Measurements from ENCODE around the gene POLR3B.
"Not testable (repeated sequence)": the region's sequence is repeated elsewhere in the genome, so short reads cannot be mapped to it uniquely, and the experiment has no call there.

POLR3B gene

GRCh38 chr12:106459534-106459933 is 102.0 kb downstream of the POLR3B start:
- DNase-seq (ENCODE audit: low read depth in 2 of 2), result no peak

- DNase-seq (ENCODE audit: low read depth in 2 of 2), result no peak
Observed at GRCh38 chr12:106461730-106462129, 104.2 kb downstream of the POLR3B start.

GRCh38 chr12:106465605-106466004 is 108.1 kb downstream of the POLR3B start:
- not testable (repeated sequence) for DNase-seq (ENCODE audit: low read depth in 2 of 2)

- not testable (repeated sequence) for DNase-seq (ENCODE audit: low read depth in 2 of 2)
Observed at GRCh38 chr12:106475662-106476061, 118.1 kb downstream of the POLR3B start.

- DNase-seq (ENCODE audit: low read depth in 2 of 2), result not testable (repeated sequence)
Observed at GRCh38 chr12:106477627-106478026, 120.1 kb downstream of the POLR3B start.

GRCh38 chr12:106480251-106480650 is 122.7 kb downstream of the POLR3B start:
- DNase-seq (ENCODE audit: low read depth in 2 of 2), result no peak

GRCh38 chr12:106481246-106481645 is 123.7 kb downstream of the POLR3B start:
- DNase-seq (ENCODE audit: low read depth in 2 of 2), result no peak

- DNase-seq (ENCODE audit: low read depth in 2 of 2), result no peak
Observed at GRCh38 chr12:106487664-106488063, 130.1 kb downstream of the POLR3B start.

- DNase-seq (ENCODE audit: low read depth in 2 of 2), result no peak
Observed at GRCh38 chr12:106488884-106489283, 131.3 kb downstream of the POLR3B start.

- no peak for DNase-seq (ENCODE audit: low read depth in 2 of 2)
Observed at GRCh38 chr12:106490264-106490663, 132.7 kb downstream of the POLR3B start.

- DNase-seq (ENCODE audit: low read depth in 2 of 2), result no peak
Observed at GRCh38 chr12:106492857-106493256, 135.3 kb downstream of the POLR3B start.

GRCh38 chr12:106493531-106493930 is 136.0 kb downstream of the POLR3B start:
- DNase-seq (ENCODE audit: low read depth in 2 of 2), result no peak

GRCh38 chr12:106495354-106495965 is 137.9 kb downstream of the POLR3B start:
- DNase-seq (ENCODE audit: low read depth in 2 of 2), result no peak

GRCh38 chr12:106498056-106498455 is 140.5 kb downstream of the POLR3B start:
- no peak for DNase-seq (ENCODE audit: low read depth in 2 of 2)

GRCh38 chr12:106499628-106500027 is 142.1 kb downstream of the POLR3B start:
- DNase-seq (ENCODE audit: low read depth in 2 of 2), result no peak

GRCh38 chr12:106506691-106507090 is 149.1 kb downstream of the POLR3B start:
- DNase-seq (ENCODE audit: low read depth in 2 of 2), result no peak

- no peak for DNase-seq (ENCODE audit: low read depth in 2 of 2)
Observed at GRCh38 chr12:106508966-106509365, 151.4 kb downstream of the POLR3B start.

- no peak for DNase-seq (ENCODE audit: low read depth in 2 of 2)
Observed at GRCh38 chr12:106511365-106511764, 153.8 kb downstream of the POLR3B start.

GRCh38 chr12:106517314-106517713 is 159.8 kb downstream of the POLR3B start:
- DNase-seq (ENCODE audit: low read depth in 2 of 2), result no peak

- DNase-seq (ENCODE audit: low read depth in 2 of 2), result no peak
Observed at GRCh38 chr12:106519607-106520021, 162.1 kb downstream of the POLR3B start.

- no peak for DNase-seq (ENCODE audit: low read depth in 2 of 2)
Observed at GRCh38 chr12:106521901-106522300, 164.4 kb downstream of the POLR3B start.

GRCh38 chr12:106522708-106523107 is 165.2 kb downstream of the POLR3B start:
- DNase-seq (ENCODE audit: low read depth in 2 of 2), result no peak

GRCh38 chr12:106527356-106527755 is 169.8 kb downstream of the POLR3B start:
- no peak for DNase-seq (ENCODE audit: low read depth in 2 of 2)

GRCh38 chr12:106541201-106541600 is 183.7 kb downstream of the POLR3B start:
- DNase-seq (ENCODE audit: low read depth in 2 of 2), result no peak
